NCI-H1436 (cell line): ENCODE results near the gene LCOR.
A peak's percentile ranks its signal among the peaks of the same experiment; 100 is the strongest.

Experiments used
- DNase-seq: peaks from one replicate; lab custom pipeline; 2025; lab: John Stamatoyannopoulos, UW

Gene LCOR

GRCh38 chr10:97034958-97035769 is 203.1 kb downstream of the LCOR start:
- no peak for DNase-seq

- peak; percentile 75 for DNase-seq
These were observed 205.6 kb downstream of the LCOR start for GRCh38 chr10:97037365-97038361.

- no peak for DNase-seq
These were observed 206.6 kb downstream of the LCOR start for GRCh38 chr10:97038688-97039087.

GRCh38 chr10:97039538-97040247 is 207.6 kb downstream of the LCOR start:
- DNase-seq, result no peak

GRCh38 chr10:97040248-97040584 is 208.1 kb downstream of the LCOR start:
- no peak for DNase-seq

- DNase-seq, result no peak
These were observed 208.6 kb downstream of the LCOR start for GRCh38 chr10:97040706-97041105.

- DNase-seq, result no peak
These were observed 210.0 kb downstream of the LCOR start for GRCh38 chr10:97042081-97042480.

GRCh38 chr10:97042716-97043562 is 210.8 kb downstream of the LCOR start:
- DNase-seq, result no peak

- DNase-seq, result no peak
These were observed 211.4 kb downstream of the LCOR start for GRCh38 chr10:97043563-97043855.
